Vagina (tissue), 2 donors: ENCODE measurements around the gene ANKS1B.

ENCODE experiments used
- CTCF ChIP-seq, 3 experiments: fragments of 450-650 bp in 2 of 3; fragments of 200-600 bp in 1 of 3; sonication (generic) in 1 of 3; IDR thresholded peaks; one replicate each; pipeline ENCODE4 v1.5.1; 2017 to 2019; ENCODE audit warnings: antibody characterized with exemption in 3 of 3, mild to moderate bottlenecking in 2 of 3, moderate library complexity in 2 of 3
- POLR2A ChIP-seq, 2 donors: fragments of 450-650 bp; IDR thresholded peaks; one replicate each; pipeline ENCODE4 v1.6.1; 2017; ENCODE audit warnings: antibody characterized with exemption in 2 of 2, mild to moderate bottlenecking in 2 of 2, moderate library complexity in 2 of 2
- POLR2AphosphoS5 ChIP-seq, 2 donors: sonication (generic); formaldehyde crosslinking; IDR thresholded peaks; one replicate each; pipeline ENCODE4 v1.9.0; 2017; ENCODE audit warnings: antibody characterized with exemption in 2 of 2, mild to moderate bottlenecking in 2 of 2, low read depth in 1 of 2; ENCODE audit not compliant: insufficient read depth in 1 of 2

- TF ChIP-seq CTCF (IDR thresholded peaks at IDR 0.05): no peak
- TF ChIP-seq POLR2A (IDR thresholded peaks at IDR 0.05): no peak
- TF ChIP-seq POLR2AphosphoS5 (IDR thresholded peaks at IDR 0.05; ENCODE audit: insufficient read depth in 1 of 2, low read depth in 1 of 2): no peak
Observed at GRCh38 chr12:99205111-99205510, 779.6 kb downstream of the ANKS1B start.
